ENCODE data around the gene CEP41. TPM values are rescaled to one million over a fixed set of nuclear protein-coding genes. Genes with fewer than 3 reads are reported as not detected.

CEP41 gene
- total RNA-seq, 2 donors from 2014 or later = 11.4 to 13.0 TPM

GRCh38 chr7:130359276-130359857 lies 81.4 kb downstream of the CEP41 start:
- H3K9me3 Mint-ChIP-seq = peaks cover 8% of the 10 kb centered on the region
- H3K4me1 Mint-ChIP-seq = peaks cover 9% of the 10 kb centered on the region
- no peaks in the 10 kb centered on the region for H3K36me3 Mint-ChIP-seq (ENCODE audit: low read depth)
- TF ChIP-seq CTCF (conservative IDR thresholded peaks at IDR 0.05) = no peak
- no peak overlapping the region for H3K4me3 ChIP-seq (ENCODE audit: low read length)
- no peak overlapping the region for H3K4me3 Mint-ChIP-seq
- H3K27me3 Mint-ChIP-seq (ENCODE audit: insufficient read depth) = peaks cover 4% of the 10 kb centered on the region
- peak; percentile 17 for DNase-seq
- H3K9me3 ChIP-seq (ENCODE audit: control insufficient read depth, low read length) = no peaks in the 10 kb centered on the region
- no peaks in the 10 kb centered on the region for H3K4me1 ChIP-seq (ENCODE audit: control insufficient read depth, insufficient read depth, low read length)
- no peaks in the 10 kb centered on the region for H3K36me3 ChIP-seq (ENCODE audit: control insufficient read depth, insufficient read depth, low read length)
- WGBS, 2 experiments (ENCODE audit: insufficient coverage in 1 of 2, insufficient read length in 1 of 2) = 92 to 95% methylated on average over 4 to 5 of the region's 5 CpGs
- H3K27ac ChIP-seq (ENCODE audit: low read depth, low read length) = no peak overlapping the region
- no peaks in the 10 kb centered on the region for H3K27me3 ChIP-seq (ENCODE audit: control insufficient read depth, insufficient read depth, low read length, poor library complexity, severe bottlenecking)
- no peak overlapping the region for H3K27ac Mint-ChIP-seq
- H3K9ac ChIP-seq (ENCODE audit: extremely low read depth, low read length, poor library complexity, severe bottlenecking) = no peak overlapping the region

- Histone ChIP-seq H3K27ac (ENCODE audit: low read depth, low read length) (no peak overlapping the region), H3K4me3 (ENCODE audit: low read length) (no peak overlapping the region), H3K4me1 (ENCODE audit: control insufficient read depth, insufficient read depth, low read length) (no peaks in the 10 kb centered on the region), H3K36me3 (ENCODE audit: control insufficient read depth, insufficient read depth, low read length) (no peaks in the 10 kb centered on the region), H3K9me3 (ENCODE audit: control insufficient read depth, low read length) (no peaks in the 10 kb centered on the region), H3K27me3 (ENCODE audit: control insufficient read depth, insufficient read depth, low read length, poor library complexity, severe bottlenecking) (no peaks in the 10 kb centered on the region), H3K9ac (ENCODE audit: extremely low read depth, low read length, poor library complexity, severe bottlenecking) (no peak overlapping the region)
- Mint-ChIP-seq H3K9me3 (peaks cover 8% of the 10 kb centered on the region), H3K27me3 (ENCODE audit: insufficient read depth) (peaks cover 4% of the 10 kb centered on the region), H3K4me1 (peaks cover 9% of the 10 kb centered on the region), H3K36me3 (ENCODE audit: low read depth) (no peaks in the 10 kb centered on the region), H3K27ac (no peak overlapping the region), H3K4me3 (no peak overlapping the region)
- 93 to 95% methylated on average over 4 of the region's 4 CpGs for WGBS, 2 experiments (ENCODE audit: insufficient coverage in 1 of 2, insufficient read length in 1 of 2)
- no peak for TF ChIP-seq CTCF (conservative IDR thresholded peaks at IDR 0.05)
- peak; percentile 21 for DNase-seq
Observed at GRCh38 chr7:130358471-130358870, 82.3 kb downstream of the CEP41 start.

- no peaks in the 10 kb centered on the region for H3K36me3 Mint-ChIP-seq (ENCODE audit: low read depth)
- Histone ChIP-seq H3K9me3 (ENCODE audit: control insufficient read depth, low read length) (no peaks in the 10 kb centered on the region), H3K9ac (ENCODE audit: extremely low read depth, low read length, poor library complexity, severe bottlenecking) (no peak overlapping the region), H3K27me3 (ENCODE audit: control insufficient read depth, insufficient read depth, low read length, poor library complexity, severe bottlenecking) (no peaks in the 10 kb centered on the region), H3K27ac (ENCODE audit: low read depth, low read length) (peak overlapping the region; percentile 90), H3K4me1 (ENCODE audit: control insufficient read depth, insufficient read depth, low read length) (no peaks in the 10 kb centered on the region), H3K4me3 (ENCODE audit: low read length) (no peak overlapping the region), H3K36me3 (ENCODE audit: control insufficient read depth, insufficient read depth, low read length) (no peaks in the 10 kb centered on the region)
- peaks cover 8% of the 10 kb centered on the region for H3K9me3 Mint-ChIP-seq
- TF ChIP-seq CTCF (conservative IDR thresholded peaks at IDR 0.05) = no peak
- H3K4me1 Mint-ChIP-seq = peaks cover 14% of the 10 kb centered on the region
- H3K27ac Mint-ChIP-seq = peak overlapping the region; percentile 67
- 91 to 93% methylated on average over 6 to 15 of the region's 16 CpGs for WGBS, 2 experiments (ENCODE audit: insufficient coverage in 1 of 2, insufficient read length in 1 of 2)
- no peak overlapping the region for H3K4me3 Mint-ChIP-seq
- peak; percentile 46 for DNase-seq
- H3K27me3 Mint-ChIP-seq (ENCODE audit: insufficient read depth) = peaks cover 4% of the 10 kb centered on the region
Observed at GRCh38 chr7:130356876-130357611, 83.8 kb downstream of the CEP41 start.

Data from endodermal cell (in vitro differentiated cells).